Fibroblast of lung (primary cell): ENCODE results near the gene MARCO.

Experiments
- CTCF ChIP-seq, 2 donors: IDR thresholded peaks in 1 of 2; conservative IDR thresholded peaks in 1 of 2; 1 replicate in 1 of 2; 2 replicates in 1 of 2; pipeline ENCODE4 v1.5.1; 2011 to 2012; ENCODE audit warnings: low read length in 2 of 2, control low read depth in 1 of 2, inconsistent platforms in 1 of 2, low read depth in 1 of 2, mild to moderate bottlenecking in 1 of 2
- EZH2 ChIP-seq: IDR thresholded peaks from 2 replicates; pipeline ENCODE4 v1.5.1; 2012; ENCODE audit warnings: low read length, control low read depth, mild to moderate bottlenecking; ENCODE audit errors: missing control alignments

GRCh38 chr2:118936306-118936705 is 5.7 kb upstream of the MARCO start:
- TF ChIP-seq CTCF (conservative IDR thresholded peaks at IDR 0.05 in 1 of 2, IDR thresholded peaks at IDR 0.05 in 1 of 2; ENCODE audit: low read depth in 1 of 2, low read length in 2 of 2): no peak
- TF ChIP-seq EZH2: no peak
